Measurements from ENCODE around the gene RALGPS1.

DNA sequence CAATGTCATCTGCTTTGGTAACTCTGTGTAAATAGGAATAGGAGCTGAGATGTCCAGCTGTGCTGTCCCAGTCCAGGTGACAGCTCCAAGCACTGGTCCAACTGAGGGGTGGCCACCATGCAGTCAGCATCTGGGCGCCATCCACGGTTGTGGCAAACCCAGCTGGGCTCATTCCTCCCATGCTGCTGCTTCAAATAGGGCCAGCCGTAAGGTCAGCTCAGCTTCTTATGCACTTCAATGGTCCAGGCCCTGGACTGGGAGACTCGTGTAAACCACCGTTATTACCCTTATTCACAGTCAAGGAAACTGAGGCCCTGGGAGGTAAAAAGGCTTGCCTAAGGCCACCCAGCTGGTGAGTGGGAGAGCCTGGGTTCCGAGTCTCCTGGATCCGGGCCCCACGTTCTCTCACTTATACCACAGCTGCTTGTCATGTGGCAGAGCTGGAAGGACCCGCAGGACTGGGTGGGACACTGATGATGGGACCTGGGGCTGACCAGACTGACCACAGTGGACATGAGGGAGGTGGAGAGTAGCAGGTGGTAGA, 246.6 kb downstream of the RALGPS1 start:
- TF ChIP-seq, protein P1, sequence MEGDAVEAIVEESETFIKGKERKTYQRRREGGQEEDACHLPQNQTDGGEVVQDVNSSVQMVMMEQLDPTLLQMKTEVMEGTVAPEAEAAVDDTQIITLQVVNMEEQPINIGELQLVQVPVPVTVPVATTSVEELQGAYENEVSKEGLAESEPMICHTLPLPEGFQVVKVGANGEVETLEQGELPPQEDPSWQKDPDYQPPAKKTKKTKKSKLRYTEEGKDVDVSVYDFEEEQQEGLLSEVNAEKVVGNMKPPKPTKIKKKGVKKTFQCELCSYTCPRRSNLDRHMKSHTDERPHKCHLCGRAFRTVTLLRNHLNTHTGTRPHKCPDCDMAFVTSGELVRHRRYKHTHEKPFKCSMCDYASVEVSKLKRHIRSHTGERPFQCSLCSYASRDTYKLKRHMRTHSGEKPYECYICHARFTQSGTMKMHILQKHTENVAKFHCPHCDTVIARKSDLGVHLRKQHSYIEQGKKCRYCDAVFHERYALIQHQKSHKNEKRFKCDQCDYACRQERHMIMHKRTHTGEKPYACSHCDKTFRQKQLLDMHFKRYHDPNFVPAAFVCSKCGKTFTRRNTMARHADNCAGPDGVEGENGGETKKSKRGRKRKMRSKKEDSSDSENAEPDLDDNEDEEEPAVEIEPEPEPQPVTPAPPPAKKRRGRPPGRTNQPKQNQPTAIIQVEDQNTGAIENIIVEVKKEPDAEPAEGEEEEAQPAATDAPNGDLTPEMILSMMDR (IDR thresholded peaks at IDR 0.05), result no peak
- no peak for TF ChIP-seq POLR2A (IDR thresholded peaks at IDR 0.05)
- TF ChIP-seq EP300 (IDR thresholded peaks at IDR 0.05), result no peak
- no peak for TF ChIP-seq POLR2AphosphoS5 (IDR thresholded peaks at IDR 0.05)

Measured in sigmoid colon (tissue), 4 donors.